Uterus (tissue), 2 donors: ENCODE measurements around the gene CACNA2D1.

Source experiments
- POLR2A ChIP-seq, 2 donors: fragments of 450-650 bp; IDR thresholded peaks; one replicate each; pipeline ENCODE4 v1.6.1; 2016; ENCODE audit warnings: antibody characterized with exemption in 2 of 2, mild to moderate bottlenecking in 1 of 2, moderate library complexity in 1 of 2
- TF ChIP-seq, protein P1 (sequence below), 4 experiments: fragments of 200-600 bp in 2 of 4; fragments of 450-650 bp in 2 of 4; sonication (generic) in 2 of 4; IDR thresholded peaks; one replicate each; pipeline ENCODE4 v1.5.1; 2016 to 2019; ENCODE audit warnings: antibody characterized with exemption in 4 of 4, mild to moderate bottlenecking in 2 of 4, moderate library complexity in 1 of 4

DNA sequence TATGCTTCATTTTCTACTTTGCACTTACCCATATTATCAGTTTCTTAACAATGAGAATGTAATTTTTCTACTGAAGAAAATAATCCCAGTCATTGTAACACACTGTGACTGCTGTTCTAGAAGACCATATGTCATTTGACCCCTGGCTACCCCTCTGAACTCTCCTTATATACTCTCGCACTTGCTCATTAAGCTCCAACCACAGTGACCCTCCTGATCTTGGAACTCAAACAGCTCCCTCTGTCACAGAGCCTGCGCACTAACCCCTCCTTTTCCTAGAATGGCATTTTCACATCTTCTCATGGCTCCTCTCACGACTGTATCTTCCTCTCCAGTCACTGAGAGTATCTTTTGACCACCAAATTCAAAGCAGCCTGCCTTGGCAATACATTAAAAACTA is 169.7 kb downstream of the CACNA2D1 start:
- TF ChIP-seq, protein P1, sequence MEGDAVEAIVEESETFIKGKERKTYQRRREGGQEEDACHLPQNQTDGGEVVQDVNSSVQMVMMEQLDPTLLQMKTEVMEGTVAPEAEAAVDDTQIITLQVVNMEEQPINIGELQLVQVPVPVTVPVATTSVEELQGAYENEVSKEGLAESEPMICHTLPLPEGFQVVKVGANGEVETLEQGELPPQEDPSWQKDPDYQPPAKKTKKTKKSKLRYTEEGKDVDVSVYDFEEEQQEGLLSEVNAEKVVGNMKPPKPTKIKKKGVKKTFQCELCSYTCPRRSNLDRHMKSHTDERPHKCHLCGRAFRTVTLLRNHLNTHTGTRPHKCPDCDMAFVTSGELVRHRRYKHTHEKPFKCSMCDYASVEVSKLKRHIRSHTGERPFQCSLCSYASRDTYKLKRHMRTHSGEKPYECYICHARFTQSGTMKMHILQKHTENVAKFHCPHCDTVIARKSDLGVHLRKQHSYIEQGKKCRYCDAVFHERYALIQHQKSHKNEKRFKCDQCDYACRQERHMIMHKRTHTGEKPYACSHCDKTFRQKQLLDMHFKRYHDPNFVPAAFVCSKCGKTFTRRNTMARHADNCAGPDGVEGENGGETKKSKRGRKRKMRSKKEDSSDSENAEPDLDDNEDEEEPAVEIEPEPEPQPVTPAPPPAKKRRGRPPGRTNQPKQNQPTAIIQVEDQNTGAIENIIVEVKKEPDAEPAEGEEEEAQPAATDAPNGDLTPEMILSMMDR (IDR thresholded peaks at IDR 0.05) = no peak
- no peak for TF ChIP-seq POLR2A (IDR thresholded peaks at IDR 0.05)
